Hepatocyte (in vitro differentiated cells): ENCODE measurements around the gene GSC. TPM values are rescaled to one million over a fixed set of nuclear protein-coding genes. Genes with fewer than 3 reads are reported as not detected.

Experiments used
- DNase-seq: peaks from one replicate; pipeline ENCODE4 v3.0.0-alpha.2; 2016; ENCODE audit warnings: low spot score
- H2AFZ ChIP-seq: fragments of 200-600 bp; sonication (generic); 2 replicates; pipeline ENCODE4 v1.6.0; 2016; ENCODE audit warnings: antibody characterized with exemption, mild to moderate bottlenecking
- H3K27ac ChIP-seq: fragments of 200-600 bp; sonication (generic); 2 replicates; pipeline ENCODE4 v1.5.1; 2016; ENCODE audit warnings: mild to moderate bottlenecking
- H3K27me3 ChIP-seq: fragments of 200-600 bp; sonication (generic); 2 replicates; pipeline ENCODE4 v1.6.1; 2016
- H3K36me3 ChIP-seq: fragments of 200-600 bp; sonication (generic); replicated peaks from 2 replicates; pipeline ENCODE4 v1.5.1; 2016; ENCODE audit warnings: low read depth; ENCODE audit not compliant: insufficient read depth
- H3K4me1 ChIP-seq: fragments of 200-600 bp; sonication (generic); 2 replicates; pipeline ENCODE4 v1.5.1; 2016; ENCODE audit warnings: mild to moderate bottlenecking, moderate library complexity; ENCODE audit not compliant: insufficient read depth
- H3K4me2 ChIP-seq: fragments of 200-600 bp; sonication (generic); 2 replicates; pipeline ENCODE4 v1.6.0; 2016
- H3K4me3 ChIP-seq: fragments of 200-600 bp; sonication (generic); 2 replicates; pipeline ENCODE4 v1.5.1; 2016; ENCODE audit warnings: mild to moderate bottlenecking
- H3K79me2 ChIP-seq: fragments of 200-600 bp; sonication (generic); 2 replicates; pipeline ENCODE4 v1.6.0; 2017; ENCODE audit warnings: mild to moderate bottlenecking
- H3K9me2 ChIP-seq: fragments of 200-600 bp; sonication (generic); replicated peaks from 2 replicates; pipeline ENCODE4 v1.6.0; 2017; ENCODE audit warnings: mild to moderate bottlenecking; ENCODE audit not compliant: insufficient read depth
- H3K9me3 ChIP-seq: fragments of 200-600 bp; sonication (generic); 2 replicates; pipeline ENCODE4 v1.5.1; 2016; ENCODE audit warnings: low read depth, mild to moderate bottlenecking
- H4K20me1 ChIP-seq: fragments of 200-600 bp; sonication (generic); 2 replicates; pipeline ENCODE4 v1.6.0; 2016; ENCODE audit warnings: mild to moderate bottlenecking; ENCODE audit not compliant: insufficient read depth, poor library complexity, severe bottlenecking
- CTCF ChIP-seq: fragments of 200-600 bp; sonication (generic); IDR thresholded peaks from 2 replicates; pipeline ENCODE4 v1.5.1; 2016; ENCODE audit warnings: antibody characterized with exemption, mild to moderate bottlenecking; ENCODE audit not compliant: poor library complexity
- EZH2 ChIP-seq: fragments of 200-600 bp; sonication (generic); IDR thresholded peaks from 2 replicates; pipeline ENCODE4 v1.6.1; 2016; ENCODE audit warnings: antibody characterized with exemption, mild to moderate bottlenecking, borderline replicate concordance
- EZH2phosphoT487 ChIP-seq: fragments of 200-600 bp; sonication (generic); IDR thresholded peaks from one replicate; pipeline ENCODE4 v1.6.1; 2018; ENCODE audit warnings: antibody characterized with exemption, mild to moderate bottlenecking, low read depth, moderate library complexity; ENCODE audit not compliant: unreplicated experiment, severe bottlenecking
- WGBS: methylation state at CpG from one replicate; pipeline ENCODE4 v1.1.6; 2016; ENCODE audit warnings: low lambda C conversion rate; ENCODE audit errors: missing lambda C conversion rate; 5-methylcytosine and 5-hydroxymethylcytosine counted together
- polyA plus RNA-seq: library from polyadenylated mRNA; unstranded; fragments of >200 nt; fragmentation: Nextera tagmentation; extraction: Ambion mirVana; gene quantifications from 2 replicates; pipeline ENCODE4 v1.2.1, GENCODE V29; 2016
- total RNA-seq: library from RNA; depleted of rRNA; stranded (reverse); fragments of >200 nt; gene quantifications from 2 replicates; pipeline ENCODE4 v1.2.3, GENCODE V29; 2014

GSC gene
- total and polyA plus RNA-seq, 2 experiments from 2014 or later, result 0.17 to 0.30 TPM

- Histone ChIP-seq H2AFZ (no peak overlapping the region), H3K27ac (no peak overlapping the region), H3K4me1 (no peaks in the 10 kb centered on the region), H3K9me3 (no peaks in the 10 kb centered on the region), H3K79me2 (no peaks in the 10 kb centered on the region), H3K9me2 (no peaks in the 10 kb centered on the region), H3K36me3 (no peaks in the 10 kb centered on the region), H3K4me2 (no peak overlapping the region), H4K20me1 (no peaks in the 10 kb centered on the region), H3K4me3 (no peak overlapping the region), H3K27me3 (no peaks in the 10 kb centered on the region)
- no peak for DNase-seq
- WGBS, result 86% methylated on average over 2 of the region's 2 CpGs
- TF ChIP-seq CTCF, result no peak
- TF ChIP-seq EZH2, result no peak
- TF ChIP-seq EZH2phosphoT487, result no peak
These were observed 44.9 kb downstream of the GSC start for GRCh38 chr14:94724993-94725392.

- no peak for TF ChIP-seq EZH2
- no peak for TF ChIP-seq CTCF
- TF ChIP-seq EZH2phosphoT487, result no peak
- WGBS, result 79% methylated on average over 4 of the region's 4 CpGs
- H4K20me1 ChIP-seq, result no peaks in the 10 kb centered on the region
- no peaks in the 10 kb centered on the region for H3K36me3 ChIP-seq
- no peak overlapping the region for H3K4me2 ChIP-seq
- no peaks in the 10 kb centered on the region for H3K27me3 ChIP-seq
- H3K79me2 ChIP-seq, result no peaks in the 10 kb centered on the region
- H3K9me3 ChIP-seq, result no peaks in the 10 kb centered on the region
- H2AFZ ChIP-seq, result no peak overlapping the region
- H3K4me3 ChIP-seq, result no peak overlapping the region
- no peak for DNase-seq
- no peak overlapping the region for H3K27ac ChIP-seq
- H3K4me1 ChIP-seq, result no peaks in the 10 kb centered on the region
- H3K9me2 ChIP-seq, result no peaks in the 10 kb centered on the region
These were observed 47.5 kb downstream of the GSC start for GRCh38 chr14:94722397-94722796.

Other genes with a start within 250 kb of the GSC start
- 22.7 and 27.8 TPM in 2 replicates for gene SERPINA4, start 208.7 kb downstream of the GSC start, total RNA-seq
- gene SERPINA4, start 208.7 kb downstream of the GSC start, polyA plus RNA-seq, result 26.9 and 35.2 TPM in 2 replicates
- gene SERPINA5, start 188.7 kb downstream of the GSC start, total RNA-seq, result 88.8 and 109 TPM in 2 replicates
- 73.6 and 98.7 TPM in 2 replicates for gene SERPINA5, start 188.7 kb downstream of the GSC start, polyA plus RNA-seq
- 402 and 457 TPM in 2 replicates for gene SERPINA3, start 157.7 kb downstream of the GSC start, total RNA-seq
- gene SERPINA3, start 157.7 kb downstream of the GSC start, polyA plus RNA-seq, result 359 and 461 TPM in 2 replicates